SK-N-SH treated with all-trans-retinoic acid at 6 μM for 48 hours (cell line): Measurements from ENCODE around the gene KLK6.

Experiments used
- ATAC-seq: fragments of 200-7000 bp; cut with Tn5 transposase; 3 replicates; pipeline ENCODE4 v1.9.1; 2020; ENCODE audit warnings: mild to moderate bottlenecking, moderate library complexity
- BACH2 ChIP-seq: fragments of 250-450 bp; sonication (Bioruptor Pico); IDR thresholded peaks from 2 replicates; pipeline ENCODE4 v1.9.0; 2021; ENCODE audit warnings: mild to moderate bottlenecking, borderline replicate concordance
- CSDC2 ChIP-seq: fragments of 250-450 bp; sonication (Bioruptor Pico); IDR thresholded peaks from 2 replicates; pipeline ENCODE4 v1.5.0; 2020; ENCODE audit warnings: mild to moderate bottlenecking, moderate library complexity
- ESRRG ChIP-seq: fragments of 250-450 bp; sonication (Bioruptor Pico); IDR thresholded peaks from 2 replicates; pipeline ENCODE4 v1.6.1; 2021; ENCODE audit warnings: mild to moderate bottlenecking
- GLIS3 ChIP-seq: fragments of 250-450 bp; sonication (Bioruptor Pico); IDR thresholded peaks from 2 replicates; pipeline ENCODE4 v1.5.0; 2020; ENCODE audit warnings: mild to moderate bottlenecking, moderate library complexity
- OSR1 ChIP-seq: fragments of 250-450 bp; sonication (Bioruptor Pico); IDR thresholded peaks from 2 replicates; pipeline ENCODE4 v1.8.0; 2022; ENCODE audit warnings: moderate library complexity, mild to moderate bottlenecking, inconsistent platforms
- PPARA ChIP-seq: fragments of 250-450 bp; sonication (Bioruptor Pico); IDR thresholded peaks from 2 replicates; pipeline ENCODE4 v1.5.0; 2020; ENCODE audit warnings: mild to moderate bottlenecking, borderline replicate concordance
- RARB ChIP-seq: fragments of 250-450 bp; sonication (Bioruptor Pico); IDR thresholded peaks from 2 replicates; pipeline ENCODE4 v1.8.0; 2021; ENCODE audit warnings: mild to moderate bottlenecking, moderate library complexity
- SNAI2 ChIP-seq: fragments of 250-450 bp; sonication (Bioruptor Pico); IDR thresholded peaks from 2 replicates; pipeline ENCODE4 v1.5.0; 2020; ENCODE audit warnings: mild to moderate bottlenecking, moderate library complexity
- TCF4 ChIP-seq: fragments of 250-450 bp; sonication (Bioruptor Pico); IDR thresholded peaks from 2 replicates; pipeline ENCODE4 v1.8.0; 2021; ENCODE audit warnings: mild to moderate bottlenecking, moderate library complexity, borderline replicate concordance
- TOX ChIP-seq: fragments of 250-450 bp; sonication (Bioruptor Pico); IDR thresholded peaks from 2 replicates; pipeline ENCODE4 v1.8.0; 2021; ENCODE audit warnings: mild to moderate bottlenecking, moderate library complexity, borderline replicate concordance
- ZC3H10 ChIP-seq: fragments of 250-450 bp; sonication (Bioruptor Pico); IDR thresholded peaks from 2 replicates; pipeline ENCODE4 v1.5.1; 2021; ENCODE audit warnings: mild to moderate bottlenecking, moderate library complexity
- ZFP3 ChIP-seq: fragments of 250-450 bp; sonication (Bioruptor Pico); IDR thresholded peaks from 2 replicates; pipeline ENCODE4 v1.5.0; 2020; ENCODE audit warnings: mild to moderate bottlenecking, moderate library complexity
- ZFP30 ChIP-seq: fragments of 450-650 bp; formaldehyde crosslinking; IDR thresholded peaks from 2 replicates; pipeline ENCODE4 v1.5.0; 2022; ENCODE audit warnings: mild to moderate bottlenecking, moderate library complexity
- ZNF565 ChIP-seq: fragments of 450-650 bp; formaldehyde crosslinking; conservative IDR thresholded peaks from 2 replicates; pipeline ENCODE4 v1.5.0; 2020; ENCODE audit warnings: low read depth, mild to moderate bottlenecking, moderate library complexity
- ZNF70 ChIP-seq: fragments of 450-650 bp; formaldehyde crosslinking; IDR thresholded peaks from 2 replicates; pipeline ENCODE4 v1.5.0; 2020; ENCODE audit warnings: mild to moderate bottlenecking, moderate library complexity
- ZNF8 ChIP-seq: fragments of 450-650 bp; formaldehyde crosslinking; IDR thresholded peaks from 2 replicates; pipeline ENCODE4 v1.5.0; 2020; ENCODE audit warnings: mild to moderate bottlenecking, moderate library complexity
- TF ChIP-seq, protein P1 (sequence below): fragments of 250-450 bp; sonication (Bioruptor Pico); IDR thresholded peaks from 2 replicates; pipeline ENCODE4 v1.5.1; 2021; ENCODE audit warnings: mild to moderate bottlenecking, moderate library complexity
- TF ChIP-seq, protein P2 (sequence below): fragments of 250-450 bp; sonication (Bioruptor Pico); IDR thresholded peaks from 2 replicates; pipeline ENCODE4 v1.8.0; 2020; ENCODE audit warnings: mild to moderate bottlenecking, moderate library complexity, borderline replicate concordance
- TF ChIP-seq, protein P3 (sequence below): fragments of 250-450 bp; sonication (Bioruptor Pico); IDR thresholded peaks from 2 replicates; pipeline ENCODE4 v1.8.0; 2021; ENCODE audit warnings: low read depth, mild to moderate bottlenecking, moderate library complexity, borderline replicate concordance
- TF ChIP-seq, protein P4 (sequence below): fragments of 250-450 bp; sonication (Bioruptor Pico); IDR thresholded peaks from 2 replicates; pipeline ENCODE4 v1.5.1; 2020; ENCODE audit warnings: low read depth, mild to moderate bottlenecking, moderate library complexity
- TF ChIP-seq, protein P5 (sequence below): fragments of 250-450 bp; sonication (Bioruptor Pico); IDR thresholded peaks from 2 replicates; pipeline ENCODE4 v1.5.0; 2020; ENCODE audit warnings: mild to moderate bottlenecking, moderate library complexity

KLK6 gene

DNA sequence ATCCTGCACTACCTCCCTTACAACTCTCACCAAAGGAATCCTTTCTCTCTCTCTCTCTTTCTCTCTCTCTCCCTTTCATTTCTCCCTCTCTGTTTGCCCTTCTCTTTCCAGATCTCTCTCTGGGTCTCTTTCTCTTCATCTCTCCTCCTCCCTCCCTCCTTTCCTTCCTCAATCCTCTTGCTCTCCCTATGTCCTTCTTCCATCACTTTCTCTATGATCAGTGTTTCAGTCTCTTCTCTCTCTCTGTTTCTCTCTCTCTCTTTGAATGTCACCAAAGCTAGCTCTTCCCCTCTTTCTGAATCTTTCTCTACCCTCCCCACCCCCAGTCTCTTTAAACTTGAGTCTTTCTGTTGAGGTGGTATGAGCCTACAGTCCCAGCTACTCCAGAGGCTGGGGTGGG is 38.4 kb downstream of the KLK6 start (continued):
- TF ChIP-seq, protein P1, sequence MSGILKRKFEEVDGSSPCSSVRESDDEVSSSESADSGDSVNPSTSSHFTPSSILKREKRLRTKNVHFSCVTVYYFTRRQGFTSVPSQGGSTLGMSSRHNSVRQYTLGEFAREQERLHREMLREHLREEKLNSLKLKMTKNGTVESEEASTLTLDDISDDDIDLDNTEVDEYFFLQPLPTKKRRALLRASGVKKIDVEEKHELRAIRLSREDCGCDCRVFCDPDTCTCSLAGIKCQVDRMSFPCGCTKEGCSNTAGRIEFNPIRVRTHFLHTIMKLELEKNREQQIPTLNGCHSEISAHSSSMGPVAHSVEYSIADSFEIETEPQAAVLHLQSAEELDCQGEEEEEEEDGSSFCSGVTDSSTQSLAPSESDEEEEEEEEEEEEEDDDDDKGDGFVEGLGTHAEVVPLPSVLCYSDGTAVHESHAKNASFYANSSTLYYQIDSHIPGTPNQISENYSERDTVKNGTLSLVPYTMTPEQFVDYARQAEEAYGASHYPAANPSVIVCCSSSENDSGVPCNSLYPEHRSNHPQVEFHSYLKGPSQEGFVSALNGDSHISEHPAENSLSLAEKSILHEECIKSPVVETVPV (CRISPR knock-in tag), result no peak
- TF ChIP-seq TOX (CRISPR knock-in tag), result no peak

DNA sequence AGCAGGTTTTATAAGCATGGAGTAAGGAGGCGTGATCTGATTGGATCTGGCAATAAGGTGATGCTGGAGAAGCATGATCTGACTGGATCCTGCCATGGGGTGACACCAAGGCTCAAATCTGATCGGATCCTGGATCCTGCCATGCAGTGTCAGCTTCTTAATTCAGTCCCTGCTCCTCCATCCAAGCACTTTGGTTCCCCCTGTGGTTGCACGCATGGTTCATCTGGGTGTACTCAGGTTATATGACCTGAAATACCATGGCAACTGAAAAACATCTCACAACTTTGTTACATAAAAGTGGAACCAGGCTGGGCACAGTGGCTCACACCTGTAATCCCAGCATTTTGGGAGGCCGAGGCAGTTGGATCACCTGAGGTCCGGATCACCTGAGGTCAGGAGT is 40.6 kb downstream of the KLK6 start:
- TF ChIP-seq TOX (CRISPR knock-in tag) (no peak), TCF4 (no peak), BACH2 (no peak), ZNF8 (CRISPR knock-in tag) (no peak), ZNF565 (no peak), RARB (no peak), ZNF70 (CRISPR knock-in tag) (no peak), SNAI2 (no peak), ZFP30 (CRISPR knock-in tag) (no peak), CSDC2 (CRISPR knock-in tag) (no peak), ZC3H10 (no peak), OSR1 (CRISPR knock-in tag) (no peak), GLIS3 (CRISPR knock-in tag) (no peak), ZFP3 (CRISPR knock-in tag) (no peak), PPARA (CRISPR knock-in tag) (no peak)
- TF ChIP-seq, protein P2, sequence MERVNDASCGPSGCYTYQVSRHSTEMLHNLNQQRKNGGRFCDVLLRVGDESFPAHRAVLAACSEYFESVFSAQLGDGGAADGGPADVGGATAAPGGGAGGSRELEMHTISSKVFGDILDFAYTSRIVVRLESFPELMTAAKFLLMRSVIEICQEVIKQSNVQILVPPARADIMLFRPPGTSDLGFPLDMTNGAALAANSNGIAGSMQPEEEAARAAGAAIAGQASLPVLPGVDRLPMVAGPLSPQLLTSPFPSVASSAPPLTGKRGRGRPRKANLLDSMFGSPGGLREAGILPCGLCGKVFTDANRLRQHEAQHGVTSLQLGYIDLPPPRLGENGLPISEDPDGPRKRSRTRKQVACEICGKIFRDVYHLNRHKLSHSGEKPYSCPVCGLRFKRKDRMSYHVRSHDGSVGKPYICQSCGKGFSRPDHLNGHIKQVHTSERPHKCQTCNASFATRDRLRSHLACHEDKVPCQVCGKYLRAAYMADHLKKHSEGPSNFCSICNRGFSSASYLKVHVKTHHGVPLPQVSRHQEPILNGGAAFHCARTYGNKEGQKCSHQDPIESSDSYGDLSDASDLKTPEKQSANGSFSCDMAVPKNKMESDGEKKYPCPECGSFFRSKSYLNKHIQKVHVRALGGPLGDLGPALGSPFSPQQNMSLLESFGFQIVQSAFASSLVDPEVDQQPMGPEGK, result no peak
- TF ChIP-seq, protein P3, sequence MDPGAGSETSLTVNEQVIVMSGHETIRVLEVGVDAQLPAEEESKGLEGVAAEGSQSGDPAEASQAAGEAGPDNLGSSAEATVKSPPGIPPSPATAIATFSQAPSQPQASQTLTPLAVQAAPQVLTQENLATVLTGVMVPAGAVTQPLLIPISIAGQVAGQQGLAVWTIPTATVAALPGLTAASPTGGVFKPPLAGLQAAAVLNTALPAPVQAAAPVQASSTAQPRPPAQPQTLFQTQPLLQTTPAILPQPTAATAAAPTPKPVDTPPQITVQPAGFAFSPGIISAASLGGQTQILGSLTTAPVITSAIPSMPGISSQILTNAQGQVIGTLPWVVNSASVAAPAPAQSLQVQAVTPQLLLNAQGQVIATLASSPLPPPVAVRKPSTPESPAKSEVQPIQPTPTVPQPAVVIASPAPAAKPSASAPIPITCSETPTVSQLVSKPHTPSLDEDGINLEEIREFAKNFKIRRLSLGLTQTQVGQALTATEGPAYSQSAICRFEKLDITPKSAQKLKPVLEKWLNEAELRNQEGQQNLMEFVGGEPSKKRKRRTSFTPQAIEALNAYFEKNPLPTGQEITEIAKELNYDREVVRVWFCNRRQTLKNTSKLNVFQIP (CRISPR knock-in tag), result no peak
- TF ChIP-seq, protein P1 (CRISPR knock-in tag), result no peak
- TF ChIP-seq, protein P4, sequence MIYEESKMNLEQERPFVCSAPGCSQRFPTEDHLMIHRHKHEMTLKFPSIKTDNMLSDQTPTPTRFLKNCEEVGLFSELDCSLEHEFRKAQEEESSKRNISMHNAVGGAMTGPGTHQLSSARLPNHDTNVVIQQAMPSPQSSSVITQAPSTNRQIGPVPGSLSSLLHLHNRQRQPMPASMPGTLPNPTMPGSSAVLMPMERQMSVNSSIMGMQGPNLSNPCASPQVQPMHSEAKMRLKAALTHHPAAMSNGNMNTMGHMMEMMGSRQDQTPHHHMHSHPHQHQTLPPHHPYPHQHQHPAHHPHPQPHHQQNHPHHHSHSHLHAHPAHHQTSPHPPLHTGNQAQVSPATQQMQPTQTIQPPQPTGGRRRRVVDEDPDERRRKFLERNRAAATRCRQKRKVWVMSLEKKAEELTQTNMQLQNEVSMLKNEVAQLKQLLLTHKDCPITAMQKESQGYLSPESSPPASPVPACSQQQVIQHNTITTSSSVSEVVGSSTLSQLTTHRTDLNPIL (CRISPR knock-in tag), result no peak
- TF ChIP-seq, protein P5, sequence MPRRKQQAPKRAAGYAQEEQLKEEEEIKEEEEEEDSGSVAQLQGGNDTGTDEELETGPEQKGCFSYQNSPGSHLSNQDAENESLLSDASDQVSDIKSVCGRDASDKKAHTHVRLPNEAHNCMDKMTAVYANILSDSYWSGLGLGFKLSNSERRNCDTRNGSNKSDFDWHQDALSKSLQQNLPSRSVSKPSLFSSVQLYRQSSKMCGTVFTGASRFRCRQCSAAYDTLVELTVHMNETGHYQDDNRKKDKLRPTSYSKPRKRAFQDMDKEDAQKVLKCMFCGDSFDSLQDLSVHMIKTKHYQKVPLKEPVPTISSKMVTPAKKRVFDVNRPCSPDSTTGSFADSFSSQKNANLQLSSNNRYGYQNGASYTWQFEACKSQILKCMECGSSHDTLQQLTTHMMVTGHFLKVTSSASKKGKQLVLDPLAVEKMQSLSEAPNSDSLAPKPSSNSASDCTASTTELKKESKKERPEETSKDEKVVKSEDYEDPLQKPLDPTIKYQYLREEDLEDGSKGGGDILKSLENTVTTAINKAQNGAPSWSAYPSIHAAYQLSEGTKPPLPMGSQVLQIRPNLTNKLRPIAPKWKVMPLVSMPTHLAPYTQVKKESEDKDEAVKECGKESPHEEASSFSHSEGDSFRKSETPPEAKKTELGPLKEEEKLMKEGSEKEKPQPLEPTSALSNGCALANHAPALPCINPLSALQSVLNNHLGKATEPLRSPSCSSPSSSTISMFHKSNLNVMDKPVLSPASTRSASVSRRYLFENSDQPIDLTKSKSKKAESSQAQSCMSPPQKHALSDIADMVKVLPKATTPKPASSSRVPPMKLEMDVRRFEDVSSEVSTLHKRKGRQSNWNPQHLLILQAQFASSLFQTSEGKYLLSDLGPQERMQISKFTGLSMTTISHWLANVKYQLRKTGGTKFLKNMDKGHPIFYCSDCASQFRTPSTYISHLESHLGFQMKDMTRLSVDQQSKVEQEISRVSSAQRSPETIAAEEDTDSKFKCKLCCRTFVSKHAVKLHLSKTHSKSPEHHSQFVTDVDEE (CRISPR knock-in tag), result no peak
- ATAC-seq, result no peak

DNA sequence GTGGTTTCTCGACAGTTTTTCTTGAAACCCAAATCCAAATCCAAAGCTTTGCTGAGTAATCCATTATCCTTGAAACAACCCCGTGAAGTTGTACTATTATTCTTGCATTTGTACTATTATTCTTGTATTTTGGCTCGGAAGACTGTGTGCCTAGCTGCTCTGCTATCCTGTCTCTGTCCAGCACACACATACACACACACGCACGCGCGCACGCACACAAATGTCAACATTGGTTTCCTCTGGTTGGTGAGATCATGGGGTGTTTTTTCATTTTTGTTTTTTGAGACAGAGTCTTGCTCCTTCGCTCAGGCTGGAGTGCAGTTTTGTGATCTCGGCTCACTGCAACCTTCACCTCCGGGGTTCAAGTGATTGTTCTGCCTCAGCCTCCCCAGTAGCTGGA is 43.2 kb downstream of the KLK6 start:
- no peak for ATAC-seq
- TF ChIP-seq, protein P1 (CRISPR knock-in tag), result no peak
- TF ChIP-seq ZNF565, result no peak
- TF ChIP-seq ZNF8 (CRISPR knock-in tag), result no peak
- TF ChIP-seq, protein P4 (CRISPR knock-in tag), result no peak
- TF ChIP-seq ZC3H10, result no peak
- TF ChIP-seq, protein P3 (CRISPR knock-in tag), result no peak
- TF ChIP-seq ESRRG, result no peak
